Osteocyte (in vitro differentiated cells): ENCODE data around the gene SCLY. TPM values are rescaled to one million over a fixed set of nuclear protein-coding genes. Genes with fewer than 3 reads are reported as not detected.

ENCODE experiments used
- DNase-seq: peaks from one replicate; pipeline ENCODE4 v3.0.0; 2021; ENCODE audit warnings: mixed read lengths; ENCODE audit not compliant: unreplicated experiment; ENCODE audit errors: extremely low spot score
- H3K27ac Mint-ChIP-seq: one replicate; pipeline ENCODE4 v1.8.0; 2021; ENCODE audit warnings: mild to moderate bottlenecking, mixed read lengths; ENCODE audit not compliant: unreplicated experiment
- H3K27me3 Mint-ChIP-seq: one replicate; pipeline ENCODE4 v1.8.0; 2021; ENCODE audit warnings: mixed read lengths; ENCODE audit not compliant: unreplicated experiment
- H3K36me3 Mint-ChIP-seq: one replicate; pipeline ENCODE4 v1.8.0; 2021; ENCODE audit warnings: mixed read lengths; ENCODE audit not compliant: unreplicated experiment
- H3K4me1 Mint-ChIP-seq: one replicate; pipeline ENCODE4 v1.8.0; 2021; ENCODE audit warnings: mixed read lengths; ENCODE audit not compliant: unreplicated experiment
- H3K4me3 Mint-ChIP-seq: one replicate; pipeline ENCODE4 v1.8.0; 2021; ENCODE audit warnings: mild to moderate bottlenecking, moderate library complexity, mixed read lengths; ENCODE audit not compliant: unreplicated experiment
- H3K9me3 Mint-ChIP-seq: one replicate; pipeline ENCODE4 v1.8.0; 2021; ENCODE audit warnings: mixed read lengths; ENCODE audit not compliant: unreplicated experiment
- CTCF ChIP-seq: fragments of 200-600 bp; sonication (generic); IDR thresholded peaks from 2 replicates; pipeline ENCODE4 v1.5.0; 2021; ENCODE audit warnings: antibody characterized with exemption, mild to moderate bottlenecking, moderate library complexity
- total RNA-seq: library from RNA; stranded (reverse); gene quantifications from 2 replicates; pipeline ENCODE4 v1.2.1, GENCODE V29; 2021

The SCLY gene
- total RNA-seq, 1 donor from 2014 or later: 22.1 TPM

GRCh38 chr2:238060096-238060541, 682 bp upstream of the SCLY start:
- no peak for DNase-seq
- Mint-ChIP-seq H3K4me1 (peaks cover 24% of the 10 kb centered on the region), H3K9me3 (no peaks in the 10 kb centered on the region), H3K27ac (peak overlapping the region; percentile 85), H3K27me3 (no peaks in the 10 kb centered on the region), H3K4me3 (peak overlapping the region; percentile 87), H3K36me3 (peaks cover 6% of the 10 kb centered on the region)
- TF ChIP-seq CTCF: no peak

DNA sequence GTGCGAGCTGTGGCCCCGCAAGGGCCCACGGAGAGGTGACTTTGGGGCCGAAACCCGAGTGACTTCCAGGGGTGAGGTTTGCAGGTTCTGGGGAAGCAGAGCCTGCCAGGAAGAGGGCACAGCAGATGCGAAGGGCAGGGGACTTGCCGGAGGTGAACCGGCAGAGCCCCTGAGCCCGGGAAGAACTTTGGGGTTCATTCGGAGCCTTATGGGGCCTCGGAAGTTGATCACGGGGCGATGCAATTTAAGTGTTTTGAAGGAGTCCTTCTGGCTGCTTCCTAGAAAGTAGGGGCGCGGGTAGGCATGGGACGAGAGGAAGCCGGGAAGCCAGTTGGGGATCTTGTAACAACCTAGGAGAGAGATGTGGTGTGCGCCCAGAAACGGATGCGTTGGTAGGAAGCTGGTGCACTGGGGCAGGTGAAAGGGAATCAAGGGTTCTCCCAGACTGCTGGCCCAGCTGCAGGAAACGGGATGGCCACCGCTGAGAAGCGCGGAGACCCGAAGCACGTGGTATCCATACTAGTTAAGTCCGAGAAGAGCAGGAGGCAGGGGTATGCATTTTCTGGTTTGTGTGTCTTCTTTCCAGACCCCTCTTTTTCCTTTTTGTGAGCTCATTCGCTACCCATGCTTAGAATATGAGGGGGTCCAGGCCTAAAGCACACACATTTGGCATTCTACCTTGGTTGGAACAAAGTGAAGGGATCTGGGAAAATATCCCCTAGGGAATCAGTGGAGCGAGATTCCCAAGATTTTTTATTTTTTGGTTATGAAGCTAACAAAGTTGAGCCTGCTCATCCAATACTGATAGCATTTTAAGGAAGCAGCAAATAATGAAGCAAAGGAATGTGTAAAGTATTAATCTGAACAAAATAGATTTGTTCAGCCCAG, 758 bp downstream of the SCLY start:
- TF ChIP-seq CTCF: no peak
- peak; percentile 83 for DNase-seq

GRCh38 chr2:238063414-238064189, 2.8 kb downstream of the SCLY start:
- no peak for TF ChIP-seq CTCF
- DNase-seq: no peak
- Mint-ChIP-seq H3K36me3 (peaks cover 20% of the 10 kb centered on the region), H3K27me3 (no peaks in the 10 kb centered on the region), H3K4me1 (peaks cover 24% of the 10 kb centered on the region), H3K9me3 (no peaks in the 10 kb centered on the region), H3K27ac (no peak overlapping the region), H3K4me3 (no peak overlapping the region)

More for the DNA sequence above, 758 bp downstream of the SCLY start:
- peaks cover 24% of the 10 kb centered on the region for H3K4me1 Mint-ChIP-seq
- H3K4me3 Mint-ChIP-seq: peak overlapping the region; percentile 93
- H3K27me3 Mint-ChIP-seq: no peaks in the 10 kb centered on the region
- no peaks in the 10 kb centered on the region for H3K9me3 Mint-ChIP-seq
- peak overlapping the region; percentile 74 for H3K27ac Mint-ChIP-seq
- peaks cover 13% of the 10 kb centered on the region for H3K36me3 Mint-ChIP-seq

GRCh38 chr2:238064376-238064775, 3.6 kb downstream of the SCLY start:
- no peaks in the 10 kb centered on the region for H3K27me3 Mint-ChIP-seq
- no peaks in the 10 kb centered on the region for H3K9me3 Mint-ChIP-seq
- peaks cover 23% of the 10 kb centered on the region for H3K36me3 Mint-ChIP-seq
- H3K4me1 Mint-ChIP-seq: peaks cover 22% of the 10 kb centered on the region
- H3K4me3 Mint-ChIP-seq: no peak overlapping the region
- no peak overlapping the region for H3K27ac Mint-ChIP-seq
- DNase-seq: no peak
- TF ChIP-seq CTCF: no peak
